ENCODE data around the gene TMEM234.
A peak's percentile ranks its signal among the peaks of the same experiment; 100 is the strongest.

GRCh38 chr1:32231843-32232432, 9.8 kb upstream of the TMEM234 start:
- TF ChIP-seq, protein P1, sequence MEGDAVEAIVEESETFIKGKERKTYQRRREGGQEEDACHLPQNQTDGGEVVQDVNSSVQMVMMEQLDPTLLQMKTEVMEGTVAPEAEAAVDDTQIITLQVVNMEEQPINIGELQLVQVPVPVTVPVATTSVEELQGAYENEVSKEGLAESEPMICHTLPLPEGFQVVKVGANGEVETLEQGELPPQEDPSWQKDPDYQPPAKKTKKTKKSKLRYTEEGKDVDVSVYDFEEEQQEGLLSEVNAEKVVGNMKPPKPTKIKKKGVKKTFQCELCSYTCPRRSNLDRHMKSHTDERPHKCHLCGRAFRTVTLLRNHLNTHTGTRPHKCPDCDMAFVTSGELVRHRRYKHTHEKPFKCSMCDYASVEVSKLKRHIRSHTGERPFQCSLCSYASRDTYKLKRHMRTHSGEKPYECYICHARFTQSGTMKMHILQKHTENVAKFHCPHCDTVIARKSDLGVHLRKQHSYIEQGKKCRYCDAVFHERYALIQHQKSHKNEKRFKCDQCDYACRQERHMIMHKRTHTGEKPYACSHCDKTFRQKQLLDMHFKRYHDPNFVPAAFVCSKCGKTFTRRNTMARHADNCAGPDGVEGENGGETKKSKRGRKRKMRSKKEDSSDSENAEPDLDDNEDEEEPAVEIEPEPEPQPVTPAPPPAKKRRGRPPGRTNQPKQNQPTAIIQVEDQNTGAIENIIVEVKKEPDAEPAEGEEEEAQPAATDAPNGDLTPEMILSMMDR (IDR thresholded peaks at IDR 0.05) = no peak
- peak; percentile 22 for TF ChIP-seq POLR2AphosphoS5 (IDR thresholded peaks at IDR 0.05; ENCODE audit: low read depth, low read length)
- no peak for TF ChIP-seq SIN3A (IDR thresholded peaks at IDR 0.05; ENCODE audit: borderline replicate concordance, insufficient read depth, low read depth, low read length)
- TF ChIP-seq, protein P2, sequence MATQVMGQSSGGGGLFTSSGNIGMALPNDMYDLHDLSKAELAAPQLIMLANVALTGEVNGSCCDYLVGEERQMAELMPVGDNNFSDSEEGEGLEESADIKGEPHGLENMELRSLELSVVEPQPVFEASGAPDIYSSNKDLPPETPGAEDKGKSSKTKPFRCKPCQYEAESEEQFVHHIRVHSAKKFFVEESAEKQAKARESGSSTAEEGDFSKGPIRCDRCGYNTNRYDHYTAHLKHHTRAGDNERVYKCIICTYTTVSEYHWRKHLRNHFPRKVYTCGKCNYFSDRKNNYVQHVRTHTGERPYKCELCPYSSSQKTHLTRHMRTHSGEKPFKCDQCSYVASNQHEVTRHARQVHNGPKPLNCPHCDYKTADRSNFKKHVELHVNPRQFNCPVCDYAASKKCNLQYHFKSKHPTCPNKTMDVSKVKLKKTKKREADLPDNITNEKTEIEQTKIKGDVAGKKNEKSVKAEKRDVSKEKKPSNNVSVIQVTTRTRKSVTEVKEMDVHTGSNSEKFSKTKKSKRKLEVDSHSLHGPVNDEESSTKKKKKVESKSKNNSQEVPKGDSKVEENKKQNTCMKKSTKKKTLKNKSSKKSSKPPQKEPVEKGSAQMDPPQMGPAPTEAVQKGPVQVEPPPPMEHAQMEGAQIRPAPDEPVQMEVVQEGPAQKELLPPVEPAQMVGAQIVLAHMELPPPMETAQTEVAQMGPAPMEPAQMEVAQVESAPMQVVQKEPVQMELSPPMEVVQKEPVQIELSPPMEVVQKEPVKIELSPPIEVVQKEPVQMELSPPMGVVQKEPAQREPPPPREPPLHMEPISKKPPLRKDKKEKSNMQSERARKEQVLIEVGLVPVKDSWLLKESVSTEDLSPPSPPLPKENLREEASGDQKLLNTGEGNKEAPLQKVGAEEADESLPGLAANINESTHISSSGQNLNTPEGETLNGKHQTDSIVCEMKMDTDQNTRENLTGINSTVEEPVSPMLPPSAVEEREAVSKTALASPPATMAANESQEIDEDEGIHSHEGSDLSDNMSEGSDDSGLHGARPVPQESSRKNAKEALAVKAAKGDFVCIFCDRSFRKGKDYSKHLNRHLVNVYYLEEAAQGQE (IDR thresholded peaks at IDR 0.05; ENCODE audit: insufficient read depth in 1 of 2, low read depth in 2 of 2, low read length in 1 of 2) = no peak
- TF ChIP-seq TCF7L2 (IDR thresholded peaks at IDR 0.05; ENCODE audit: low read depth, low read length) = no peak

All from Panc1 (cell line).